PC-3 (cell line): ENCODE measurements around the gene SPINT3.

Experiments used
- CTCF ChIP-seq: fragments of 300-600 bp; sonication (generic); conservative IDR thresholded peaks from 2 replicates; pipeline ENCODE4 v1.5.1; 2017; ENCODE audit warnings: antibody characterized with exemption, low read depth, mild to moderate bottlenecking, low read length
- EZH2 ChIP-seq: fragments of 300-600 bp; sonication (generic); IDR thresholded peaks from one replicate; pipeline ENCODE4 v1.6.1; 2017; ENCODE audit warnings: antibody characterized with exemption, mild to moderate bottlenecking, low read length; ENCODE audit not compliant: unreplicated experiment

- TF ChIP-seq CTCF (no peak), EZH2 (no peak)
Observed at GRCh38 chr20:45527294-45527693, 11.9 kb upstream of the SPINT3 start.
